GM21423 (cell line): ENCODE measurements around the gene ADGRF4.

Experiments used
- ATAC-seq: cut with Tn5 transposase; IDR thresholded peaks from one replicate; pipeline ENCODE4 v1.9.1; 2021; ENCODE audit warnings: mild to moderate bottlenecking, moderate library complexity; ENCODE audit not compliant: unreplicated experiment

ADGRF4 gene

GRCh38 chr6:47680724-47681123 lies 17.7 kb upstream of the ADGRF4 start:
- ATAC-seq = no peak

- ATAC-seq = no peak
Observed at GRCh38 chr6:47681201-47681990, 17.0 kb upstream of the ADGRF4 start.

- ATAC-seq = no peak
Observed at GRCh38 chr6:47686411-47686810, 12.0 kb upstream of the ADGRF4 start.

GRCh38 chr6:47687432-47687831 lies 10.9 kb upstream of the ADGRF4 start:
- no peak for ATAC-seq

- no peak for ATAC-seq
Observed at GRCh38 chr6:47690214-47690613, 8.2 kb upstream of the ADGRF4 start.

GRCh38 chr6:47690791-47691190 lies 7.6 kb upstream of the ADGRF4 start:
- no peak for ATAC-seq

GRCh38 chr6:47697925-47698324 lies 455 bp upstream of the ADGRF4 start:
- ATAC-seq = no peak

GRCh38 chr6:47700053-47700452 lies 1.7 kb downstream of the ADGRF4 start:
- no peak for ATAC-seq

- no peak for ATAC-seq
Observed at GRCh38 chr6:47700596-47700995, 2.2 kb downstream of the ADGRF4 start.

GRCh38 chr6:47701363-47701762 lies 3.0 kb downstream of the ADGRF4 start:
- ATAC-seq = peak; percentile 90

GRCh38 chr6:47709160-47709559 lies 10.8 kb downstream of the ADGRF4 start:
- no peak for ATAC-seq

GRCh38 chr6:47710295-47710694 lies 11.9 kb downstream of the ADGRF4 start:
- ATAC-seq = no peak

- no peak for ATAC-seq
Observed at GRCh38 chr6:47713200-47713599, 14.8 kb downstream of the ADGRF4 start.

GRCh38 chr6:47714802-47715201 lies 16.4 kb downstream of the ADGRF4 start:
- no peak for ATAC-seq

GRCh38 chr6:47715782-47716181 lies 17.4 kb downstream of the ADGRF4 start:
- no peak for ATAC-seq

GRCh38 chr6:47716207-47716606 lies 17.8 kb downstream of the ADGRF4 start:
- ATAC-seq = no peak

GRCh38 chr6:47718571-47718970 lies 20.2 kb downstream of the ADGRF4 start:
- ATAC-seq = no peak

GRCh38 chr6:47721189-47721588 lies 22.8 kb downstream of the ADGRF4 start:
- no peak for ATAC-seq

- peak; percentile 71 for ATAC-seq
Observed at GRCh38 chr6:47722194-47722593, 23.8 kb downstream of the ADGRF4 start.

- ATAC-seq = no peak
Observed at GRCh38 chr6:47724300-47724699, 25.9 kb downstream of the ADGRF4 start.

GRCh38 chr6:47727391-47727790 lies 29.0 kb downstream of the ADGRF4 start:
- ATAC-seq = no peak

- no peak for ATAC-seq
Observed at GRCh38 chr6:47729019-47729418, 30.6 kb downstream of the ADGRF4 start.

- ATAC-seq = no peak
Observed at GRCh38 chr6:47729457-47729856, 31.1 kb downstream of the ADGRF4 start.
